Kasumi-1 (cell line): Measurements from ENCODE around the gene ADARB2.

Experiments used
- DNase-seq, 2 experiments: peaks; one replicate each; lab custom pipeline; 2025; lab: John Stamatoyannopoulos, UW

Gene ADARB2

DNA sequence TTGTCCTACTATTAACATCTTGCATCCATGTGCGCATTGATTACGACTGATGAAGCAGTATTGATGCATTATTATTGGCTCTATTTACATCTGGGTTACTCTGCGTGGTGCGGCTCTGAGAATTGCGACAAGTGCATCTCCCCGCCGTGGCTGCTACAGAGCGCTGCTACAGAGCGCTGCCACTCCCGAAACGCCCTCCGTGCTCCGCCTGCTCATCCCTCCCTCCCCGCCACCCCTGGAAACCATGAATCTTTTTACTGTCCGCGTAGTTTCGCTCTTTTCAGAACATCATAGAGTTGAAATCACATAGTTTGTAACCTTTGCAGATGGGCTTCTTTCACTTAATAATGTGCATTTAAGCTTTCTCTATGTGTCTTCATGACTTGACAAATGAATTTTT lies 74.1 kb downstream of the ADARB2 start:
- no peak for DNase-seq

DNA sequence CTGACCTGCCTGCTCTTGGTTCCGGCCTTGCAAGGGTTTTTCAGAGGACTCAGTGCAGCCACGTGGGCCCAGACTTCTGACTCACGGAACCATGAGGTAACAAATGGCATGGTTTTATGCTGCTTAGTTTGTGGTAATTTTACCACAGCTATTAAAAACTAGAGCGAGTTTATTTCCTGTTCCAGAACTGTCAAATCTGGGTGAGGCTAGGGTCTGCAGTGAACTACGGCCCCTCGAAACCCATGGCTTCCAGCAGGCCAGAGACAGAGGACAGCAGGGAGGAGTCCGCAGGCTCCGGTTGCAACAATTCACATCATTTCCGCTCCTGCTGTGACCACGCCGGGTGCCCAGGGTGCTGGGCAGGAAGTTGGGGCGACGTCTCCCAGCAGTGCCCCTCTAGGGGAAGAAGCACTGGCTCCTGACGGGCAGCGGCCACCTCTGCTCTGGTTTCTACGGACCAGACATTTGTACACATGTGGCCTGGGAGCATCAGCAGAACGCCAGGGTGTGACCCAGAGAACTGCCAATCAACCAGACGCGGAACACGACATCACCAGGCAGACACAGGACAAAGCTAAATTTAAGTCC lies 74.8 kb downstream of the ADARB2 start:
- DNase-seq, result no peak

DNA sequence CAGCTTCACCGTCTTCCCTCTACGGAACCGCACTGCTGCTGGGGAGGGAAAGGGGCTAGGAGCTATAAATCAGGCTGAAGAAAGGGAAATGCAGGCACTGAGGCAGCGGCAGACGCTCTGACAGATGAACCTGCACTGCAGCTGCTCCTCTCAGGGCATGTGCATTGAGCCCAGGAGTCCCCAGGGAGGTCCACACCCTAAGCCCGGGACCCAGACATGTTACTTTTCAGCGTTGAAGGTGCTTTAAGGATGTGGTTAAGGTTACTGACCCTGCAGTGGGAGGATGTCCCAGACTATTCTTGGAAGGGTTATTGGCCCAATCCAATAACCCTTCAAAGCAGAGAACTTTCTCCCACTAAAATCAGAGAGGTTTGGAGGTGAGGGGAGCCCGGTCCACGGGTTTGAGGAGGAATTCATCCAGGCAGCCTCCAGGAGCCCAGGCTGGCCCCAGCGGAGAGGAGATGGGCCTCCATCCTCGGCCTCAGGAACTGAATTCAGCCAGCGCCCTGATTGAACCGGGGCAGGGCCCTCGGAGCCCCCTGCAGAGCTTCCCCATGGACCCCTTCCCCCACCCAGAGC lies 75.4 kb downstream of the ADARB2 start:
- DNase-seq, result no peak

DNA sequence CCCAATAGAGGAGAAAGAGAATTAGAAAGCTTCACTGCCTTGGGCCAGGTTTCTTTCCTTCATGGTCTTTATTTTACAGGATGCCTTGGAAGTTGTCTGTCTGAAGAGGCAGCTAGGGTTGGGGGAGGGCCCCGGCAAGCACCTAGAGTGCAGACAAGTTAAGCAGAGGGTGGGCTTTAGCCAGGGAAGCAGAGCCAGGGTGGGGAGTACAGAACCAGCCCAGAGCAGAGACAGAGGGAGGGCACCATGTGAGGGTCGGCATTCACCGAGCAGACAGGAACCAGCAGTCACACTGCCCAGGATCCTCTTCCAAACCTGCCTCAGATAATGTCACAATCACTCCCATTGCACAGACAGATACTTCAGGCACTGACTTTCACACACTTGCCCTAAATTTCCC lies 75.9 kb downstream of the ADARB2 start:
- no peak for DNase-seq

DNA sequence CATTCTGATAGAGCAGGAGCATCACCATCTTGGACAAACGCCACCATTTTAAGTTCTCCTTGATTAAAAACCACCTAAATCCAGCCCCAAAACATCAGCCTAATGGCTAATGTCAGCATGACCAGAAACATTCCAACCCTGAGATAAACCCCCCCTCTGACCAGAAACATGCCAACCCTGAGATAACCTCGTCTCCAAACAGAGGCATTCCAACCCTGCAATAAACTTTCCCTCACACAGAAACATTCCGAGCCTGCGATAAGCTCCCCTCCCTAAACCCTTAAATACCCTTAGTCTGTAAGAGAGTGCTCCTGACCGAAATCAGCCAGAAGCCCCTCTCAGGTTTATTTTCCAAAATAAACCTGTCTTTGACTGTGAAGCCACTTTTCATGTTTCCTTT lies 76.5 kb downstream of the ADARB2 start:
- DNase-seq, result no peak

DNA sequence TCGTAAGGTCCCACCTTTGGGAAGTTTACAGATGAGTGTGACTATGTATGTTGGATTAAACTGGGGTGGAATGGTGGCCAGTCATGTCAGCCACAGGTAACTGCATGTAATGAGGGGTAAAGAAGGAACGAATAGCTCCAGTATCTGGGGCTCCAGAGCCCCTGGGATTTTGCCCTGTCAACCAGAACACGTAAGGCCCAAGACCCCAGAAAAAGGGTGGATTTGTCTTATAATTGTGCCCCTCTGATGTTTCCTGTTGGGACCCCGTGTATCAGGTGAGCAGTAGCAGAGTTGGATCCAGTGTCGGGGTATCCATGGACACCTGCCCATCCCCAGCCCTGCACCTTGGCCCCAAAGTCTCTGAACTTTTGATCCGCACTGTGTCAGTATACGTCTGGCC lies 76.9 kb downstream of the ADARB2 start:
- no peak for DNase-seq

DNA sequence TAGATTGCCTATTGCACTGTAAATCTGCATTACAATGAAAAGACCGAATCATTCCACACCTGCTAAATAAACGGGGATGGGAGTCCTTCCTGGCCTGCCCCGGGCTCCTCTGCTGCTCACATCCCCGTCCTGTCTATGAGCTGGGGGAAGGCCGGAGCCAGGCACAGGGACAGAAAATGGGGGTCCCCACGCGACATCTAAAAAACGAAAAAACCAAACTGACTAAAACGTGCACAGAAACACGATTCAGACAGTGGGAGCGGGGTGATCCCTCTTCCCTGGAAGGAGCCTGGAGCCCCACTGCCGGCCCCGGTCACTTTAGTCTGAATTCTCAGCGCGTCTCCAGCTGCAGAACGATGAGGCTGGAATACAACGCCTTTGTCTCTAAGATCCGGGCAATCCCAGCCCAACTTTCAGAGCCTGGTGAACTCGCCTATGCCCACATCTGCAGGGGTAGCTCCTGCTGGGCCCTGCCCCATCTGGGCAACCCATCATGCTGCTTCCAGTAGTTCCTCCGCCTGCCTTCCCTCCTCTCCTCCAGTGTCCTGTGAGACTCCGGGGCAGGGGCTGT lies 78.0 kb downstream of the ADARB2 start:
- DNase-seq, result no peak

DNA sequence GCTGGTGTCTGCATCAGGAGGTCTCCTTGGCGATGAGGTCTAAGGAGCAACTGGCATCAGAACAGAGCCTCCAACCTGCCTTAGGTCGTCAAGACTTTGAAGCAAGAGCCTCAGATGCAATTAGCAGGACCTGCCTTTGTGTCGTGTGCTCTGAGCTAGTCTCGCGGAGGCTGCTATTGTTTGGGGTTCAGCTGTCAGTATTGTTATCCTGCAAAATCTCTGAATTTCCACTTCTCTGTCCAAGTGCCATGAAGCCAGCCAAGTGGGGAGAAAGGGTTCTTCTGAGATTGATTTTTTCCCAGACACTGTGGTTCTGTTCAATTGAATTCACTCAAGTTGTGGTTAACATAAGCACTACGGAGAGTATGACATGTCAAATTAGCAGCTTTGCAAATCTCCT lies 78.7 kb downstream of the ADARB2 start:
- DNase-seq, result no peak

DNA sequence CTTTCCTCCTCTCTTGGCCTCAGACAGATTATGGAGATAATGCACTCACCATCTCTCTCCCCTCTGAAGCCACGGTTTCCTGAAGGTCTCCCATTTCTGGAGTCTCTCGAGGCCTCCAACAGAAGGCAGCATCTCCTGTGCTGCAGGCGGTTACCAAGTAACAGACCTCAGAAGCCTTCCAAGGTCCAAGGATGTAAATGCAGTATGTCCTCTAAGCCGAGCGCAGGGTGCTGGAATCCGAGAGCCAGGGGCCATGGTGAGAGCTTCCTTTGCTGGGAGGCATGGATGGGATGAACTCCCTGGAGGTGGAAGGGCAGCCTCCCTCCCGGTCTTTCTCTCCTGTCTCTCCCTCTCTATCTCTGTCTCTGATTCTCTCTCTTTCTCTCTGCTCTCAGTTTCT lies 79.8 kb downstream of the ADARB2 start:
- DNase-seq, result no peak

DNA sequence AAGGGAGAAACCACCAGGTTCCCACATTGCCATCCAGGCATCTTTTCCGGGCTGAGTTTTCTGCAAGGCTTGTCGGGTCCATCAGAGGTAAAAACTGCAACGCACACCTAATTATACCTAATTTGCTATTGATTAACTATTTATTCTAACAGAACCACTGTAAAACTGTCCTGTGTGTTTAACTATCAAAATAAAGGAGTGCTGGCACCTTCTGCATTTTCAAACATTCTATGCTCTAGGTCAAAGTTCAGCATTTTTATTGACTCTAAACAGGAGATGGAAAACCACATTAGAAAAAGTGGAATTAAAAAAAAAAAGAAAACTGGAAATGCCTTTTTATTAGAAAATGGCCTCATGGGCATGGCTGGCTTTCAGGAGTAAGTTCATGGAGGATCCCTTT lies 82.0 kb downstream of the ADARB2 start:
- no peak for DNase-seq

DNA sequence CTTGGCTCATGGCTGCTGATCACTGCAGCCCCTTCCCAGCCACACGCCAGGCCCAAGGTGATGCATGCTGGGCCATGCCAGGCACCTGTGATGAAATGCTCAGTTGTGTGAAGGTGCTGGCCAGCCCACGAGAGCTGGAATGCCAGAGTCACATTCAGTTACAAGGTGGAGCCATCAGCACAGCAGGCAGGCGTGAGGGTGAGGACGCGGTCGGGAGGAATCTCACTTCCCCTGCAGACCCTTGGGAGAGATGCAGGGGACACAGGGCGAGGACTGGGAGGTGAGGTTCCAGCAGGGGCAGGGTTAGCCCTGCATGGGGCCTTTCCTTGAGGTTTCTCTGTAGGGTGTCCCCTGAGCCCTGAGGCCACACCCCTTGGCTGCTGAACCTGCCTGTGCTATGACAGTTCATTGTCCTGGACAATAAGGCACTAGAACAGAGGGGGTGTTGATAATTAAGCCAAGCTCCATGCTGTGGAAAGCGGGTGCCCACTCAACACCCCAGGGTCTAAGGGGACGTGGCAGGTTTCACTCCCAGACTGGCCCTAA lies 82.4 kb downstream of the ADARB2 start:
- DNase-seq, result no peak

DNA sequence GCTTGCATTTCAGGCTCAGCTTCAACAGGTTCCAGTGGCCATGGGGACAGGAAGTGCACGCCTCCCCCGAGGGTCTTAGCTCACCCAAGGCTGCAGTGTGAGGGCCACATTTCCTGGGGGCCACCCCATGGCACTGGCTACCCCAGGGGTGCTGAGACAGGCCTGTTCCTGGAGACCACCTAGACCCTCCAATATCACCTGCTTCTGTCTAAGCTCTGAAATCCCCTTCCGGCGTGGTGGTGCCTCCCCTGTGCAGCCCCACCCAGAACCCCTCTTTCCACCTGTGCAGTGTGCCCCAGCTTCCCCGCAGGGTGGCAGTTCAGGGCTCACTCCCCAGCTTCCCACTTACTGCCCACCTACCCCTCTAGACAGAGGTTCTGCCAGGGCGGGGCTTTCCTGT lies 83.1 kb downstream of the ADARB2 start:
- DNase-seq, result no peak

DNA sequence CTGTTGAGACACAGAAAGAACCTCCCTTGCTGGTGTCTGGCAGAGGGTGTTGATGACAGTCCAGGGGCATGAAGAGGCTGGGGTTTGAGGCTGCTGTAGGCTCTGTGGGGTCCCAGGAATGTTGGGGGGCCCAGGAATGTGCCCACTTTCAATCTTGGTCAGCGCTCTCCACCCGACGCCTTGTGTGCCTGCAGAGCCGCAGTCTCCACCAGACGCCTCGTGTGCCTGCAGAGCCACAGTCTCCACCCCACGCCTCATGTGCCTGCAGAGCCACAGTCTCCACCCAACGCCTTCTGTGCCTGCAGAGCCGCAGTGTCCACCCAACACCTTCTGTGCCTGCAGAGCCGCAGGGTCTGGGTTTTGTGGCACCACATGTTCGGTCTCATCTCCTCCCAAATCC lies 84.0 kb downstream of the ADARB2 start:
- no peak for DNase-seq

DNA sequence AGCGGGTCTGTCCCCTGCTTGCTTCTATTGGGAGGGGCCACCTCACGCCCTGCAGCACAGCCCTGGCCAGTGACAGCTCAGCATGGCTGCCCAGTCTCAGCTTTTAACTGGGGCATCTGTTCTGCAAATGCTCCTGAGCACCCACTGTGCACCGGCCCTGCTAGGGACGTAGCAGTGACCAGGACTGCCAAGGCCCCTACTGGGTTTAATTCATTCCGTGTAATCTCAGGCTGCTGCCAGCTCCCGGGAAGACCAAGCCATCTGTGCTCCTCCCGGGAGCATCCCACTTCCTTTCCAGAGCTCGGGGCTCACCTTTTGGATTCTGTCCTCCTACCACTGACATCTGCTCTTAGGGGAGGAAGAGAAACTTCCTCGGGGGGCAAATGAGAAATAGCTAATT lies 85.2 kb downstream of the ADARB2 start:
- no peak for DNase-seq

DNA sequence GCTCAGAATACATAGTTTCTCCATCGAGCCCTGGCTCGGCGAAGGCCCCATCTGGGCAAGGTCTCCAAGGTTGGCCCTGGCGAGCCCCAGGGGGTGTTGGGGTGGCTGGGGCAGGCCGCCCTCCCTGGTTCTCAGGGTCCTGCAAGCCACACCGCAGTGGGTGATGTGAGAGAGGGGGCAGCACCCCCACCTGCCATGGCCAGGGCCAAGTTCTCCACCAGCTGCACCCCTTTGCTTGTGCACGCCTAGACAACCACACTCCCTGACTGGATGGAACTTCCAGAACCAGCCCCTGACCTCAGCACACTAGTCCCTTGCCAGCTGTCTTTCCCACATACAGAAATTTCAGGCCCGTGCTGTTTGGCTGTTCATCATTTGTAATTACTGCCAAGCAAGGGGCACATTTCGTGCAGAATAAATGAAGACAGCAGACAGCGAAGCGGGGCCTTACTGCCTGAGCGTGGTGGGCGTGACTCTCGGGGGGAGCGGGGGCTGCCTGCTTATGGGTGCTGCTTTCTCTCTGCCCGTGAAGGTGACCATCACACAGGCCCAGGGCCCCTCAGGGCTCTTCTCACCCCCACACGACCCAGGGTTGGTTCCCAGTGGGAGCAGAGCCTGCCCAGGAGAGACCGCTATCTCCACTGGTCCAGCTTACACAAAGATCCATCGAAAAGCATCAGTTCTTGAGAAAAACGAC lies 85.9 kb downstream of the ADARB2 start:
- no peak for DNase-seq

DNA sequence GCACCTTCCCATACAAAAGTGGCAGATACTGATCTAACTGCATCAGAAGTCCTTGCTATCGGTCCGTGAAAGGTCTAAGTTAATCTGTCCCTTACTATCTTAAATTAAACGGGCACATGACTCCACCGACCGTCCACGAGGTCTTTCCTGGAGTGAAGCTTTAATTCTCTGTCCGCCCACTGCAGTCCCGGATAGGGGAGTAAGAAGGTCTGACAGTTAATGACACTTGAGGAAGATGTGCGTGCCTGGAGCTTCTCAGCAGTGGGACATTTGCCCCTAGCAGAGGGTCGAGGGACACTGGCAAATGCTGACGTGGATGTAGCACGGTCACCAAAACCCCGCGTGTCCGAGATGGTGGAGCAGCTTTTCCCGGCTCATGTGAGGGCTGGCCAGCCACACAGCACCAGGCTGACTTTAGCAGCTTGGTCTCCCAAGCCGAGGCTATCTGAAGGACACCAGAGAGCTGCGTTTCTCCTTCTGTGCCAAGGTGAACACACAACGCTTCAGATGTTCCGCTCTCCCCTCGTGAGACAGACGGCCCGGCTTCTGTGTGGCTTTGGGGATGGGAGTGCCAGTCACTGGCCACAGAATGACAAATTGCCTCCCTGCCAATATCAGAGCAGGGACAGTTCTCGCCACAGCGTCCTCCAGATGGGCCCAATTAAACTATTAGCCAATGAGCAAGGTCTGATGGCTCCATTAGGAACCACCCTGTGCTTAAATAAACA lies 86.6 kb downstream of the ADARB2 start:
- no peak for DNase-seq

DNA sequence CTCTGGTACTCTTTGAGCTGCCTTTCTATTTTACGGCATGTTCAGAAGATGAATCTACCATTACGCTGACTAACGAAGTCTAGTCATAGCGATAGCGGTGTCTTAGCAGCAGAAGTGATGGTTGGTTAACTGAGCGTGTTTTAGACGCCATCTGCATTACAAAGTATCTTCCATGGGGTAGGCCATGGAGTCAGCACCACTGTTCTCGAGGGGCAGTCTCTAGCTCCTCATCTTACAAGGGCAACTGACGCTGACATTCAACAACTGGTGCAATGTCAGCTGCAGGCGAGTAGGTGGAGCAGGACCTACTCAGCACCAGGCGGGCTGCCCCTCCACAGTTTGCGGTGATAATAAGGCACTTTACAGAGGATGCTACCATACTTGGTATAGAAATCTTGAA lies 88.7 kb downstream of the ADARB2 start:
- no peak for DNase-seq

DNA sequence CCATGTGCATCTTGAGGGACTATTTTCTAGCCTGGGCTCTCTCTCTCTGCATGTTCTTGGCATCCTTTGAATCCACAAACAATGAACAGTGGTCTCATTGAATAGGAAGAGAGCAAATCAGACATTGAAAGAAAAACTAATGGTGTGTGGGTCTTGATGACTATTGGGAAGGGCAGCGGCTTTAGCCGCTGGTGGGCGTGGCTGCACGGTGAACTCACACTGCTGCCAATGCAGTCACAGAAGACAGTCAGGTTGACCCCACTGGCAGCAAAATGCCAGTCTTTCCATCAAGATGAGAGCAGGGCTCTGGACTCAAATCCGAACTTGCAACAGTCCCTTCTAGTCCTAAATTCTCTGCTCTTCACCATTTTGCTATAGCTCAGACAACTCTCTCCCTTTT lies 91.0 kb downstream of the ADARB2 start:
- DNase-seq, result no peak

DNA sequence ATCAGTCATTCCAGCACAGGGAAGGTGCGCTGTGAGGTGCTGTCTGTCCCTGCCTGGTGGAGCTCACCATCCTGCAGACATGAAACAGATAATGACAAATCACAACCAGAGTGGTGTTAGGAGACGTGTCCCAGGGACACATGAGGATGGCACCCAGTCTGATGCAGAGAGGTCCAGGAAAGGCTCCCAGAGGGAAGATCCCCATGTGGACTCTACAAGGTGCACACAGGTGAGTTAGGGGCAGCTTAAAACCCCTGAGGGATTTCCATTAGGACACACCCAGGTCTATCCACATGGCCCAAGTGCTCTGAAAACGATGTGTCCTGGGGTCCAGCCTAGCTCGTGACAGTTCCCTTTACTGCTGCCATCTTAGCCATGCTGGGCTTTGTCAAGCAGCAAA lies 91.4 kb downstream of the ADARB2 start:
- DNase-seq, result no peak

DNA sequence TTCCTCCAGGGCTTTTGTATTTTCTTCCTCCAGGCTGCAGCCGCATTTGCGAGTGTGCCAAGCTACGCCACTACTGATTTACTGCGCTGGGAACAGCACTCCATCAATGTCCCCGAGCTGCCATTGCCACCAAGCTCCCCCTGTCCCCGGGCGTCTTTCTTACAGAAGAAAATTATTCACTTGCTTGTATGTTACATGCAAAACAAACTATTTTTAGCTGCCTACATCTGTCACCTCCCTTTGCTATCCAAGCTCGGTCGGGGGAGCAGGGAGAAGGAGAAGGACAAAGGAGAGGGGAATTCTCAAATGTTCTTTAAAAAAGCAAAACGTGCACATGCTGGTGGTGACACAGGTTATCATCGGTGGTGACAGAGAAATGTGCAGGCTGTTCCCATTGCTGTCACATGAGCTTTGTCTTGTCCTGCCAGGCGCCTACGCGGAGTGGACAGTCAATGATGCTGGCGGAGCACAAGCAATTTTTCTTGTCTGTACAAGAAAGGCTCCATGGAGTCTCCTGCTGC lies 93.1 kb downstream of the ADARB2 start:
- DNase-seq, result no peak

DNA sequence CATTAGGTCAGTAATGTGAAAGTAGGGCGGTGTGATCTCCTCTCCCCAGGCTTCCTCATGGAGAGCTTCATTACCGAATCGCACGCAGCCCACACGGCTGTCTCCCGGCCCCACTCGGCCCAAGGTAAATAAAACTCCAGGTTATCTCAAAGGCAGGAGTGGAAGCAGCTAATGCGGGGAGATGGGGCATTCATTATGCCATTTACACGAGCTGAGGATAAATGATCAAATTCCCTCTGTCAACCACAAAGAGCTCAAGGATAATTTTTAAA lies 93.5 kb downstream of the ADARB2 start:
- no peak for DNase-seq

DNA sequence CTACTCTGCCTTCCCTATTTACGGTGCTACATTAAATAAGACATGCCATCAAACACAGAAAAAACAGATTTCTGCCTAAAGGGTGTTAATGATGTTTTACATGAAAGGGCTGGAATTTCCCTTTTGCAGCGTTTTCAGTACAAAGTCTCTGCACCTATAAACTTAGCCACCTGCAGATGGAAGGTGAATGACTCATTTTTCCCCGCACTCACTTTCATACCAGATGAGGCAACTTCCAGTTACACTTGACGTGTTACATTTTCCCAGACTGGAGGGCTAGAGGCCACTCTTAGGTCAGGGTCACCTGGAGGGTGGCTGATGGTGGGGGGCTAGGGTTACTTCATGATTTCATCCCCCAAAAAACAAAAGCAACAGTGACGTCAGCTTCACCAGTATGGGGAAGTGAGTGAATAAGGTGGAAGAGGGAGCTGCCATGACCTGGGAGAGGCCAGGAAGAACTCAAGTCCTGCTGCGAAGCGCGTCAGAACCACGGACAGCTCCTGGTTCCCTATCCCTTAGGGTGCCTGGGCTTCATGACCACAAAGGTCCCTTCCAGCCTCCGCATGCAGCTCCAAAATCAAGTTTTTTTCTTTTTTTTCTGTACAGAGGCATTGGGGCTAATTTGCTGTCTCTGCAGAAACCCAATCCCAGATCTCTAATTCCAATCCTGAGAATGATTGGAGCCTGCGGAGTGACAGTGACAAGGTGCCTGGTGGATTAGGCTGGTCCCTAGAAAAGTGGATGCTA lies 94.0 kb downstream of the ADARB2 start:
- DNase-seq, result peak; percentile 34 to 43
